ENCODE data around the gene SGCD. TPM values are rescaled to one million over a fixed set of nuclear protein-coding genes. Genes with fewer than 3 reads are reported as not detected.

Gene SGCD
- total RNA-seq, 2 experiments from 2014 or later: not detected

DNA sequence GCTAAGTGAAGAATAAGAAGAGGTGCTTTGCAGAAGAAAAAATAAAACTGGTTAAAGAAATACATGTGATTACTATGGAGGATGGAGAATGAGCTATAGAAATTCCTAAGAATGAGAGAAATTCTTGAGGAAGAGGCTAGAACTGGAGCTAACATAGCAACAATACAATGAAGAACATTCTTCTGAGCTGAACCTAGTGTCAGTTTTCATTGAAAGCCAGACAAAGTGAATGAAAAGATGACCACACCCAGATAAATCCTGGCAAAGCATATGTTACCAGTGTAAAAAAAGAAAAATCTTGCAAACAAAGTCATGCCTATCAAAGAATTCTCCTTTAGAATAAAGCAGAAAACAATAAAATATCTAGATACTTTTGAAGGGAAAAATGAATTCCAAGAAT lies 39.6 kb downstream of the SGCD start:
- ATAC-seq (ENCODE audit: poor library complexity) (no peak), DNase-seq (no peak)
- H3K27me3 ChIP-seq (ENCODE audit: control insufficient read depth in 1 of 2, insufficient read depth in 2 of 2, low read length in 2 of 2): no peaks in the 10 kb centered on the region
- no peaks in the 10 kb centered on the region for H3K9me3 ChIP-seq (ENCODE audit: control insufficient read depth in 1 of 2, insufficient read depth in 1 of 2, low read length in 2 of 2)
- no peaks in the 10 kb centered on the region for H3K36me3 ChIP-seq (ENCODE audit: insufficient read depth, low read length)
- TF ChIP-seq, protein P1, sequence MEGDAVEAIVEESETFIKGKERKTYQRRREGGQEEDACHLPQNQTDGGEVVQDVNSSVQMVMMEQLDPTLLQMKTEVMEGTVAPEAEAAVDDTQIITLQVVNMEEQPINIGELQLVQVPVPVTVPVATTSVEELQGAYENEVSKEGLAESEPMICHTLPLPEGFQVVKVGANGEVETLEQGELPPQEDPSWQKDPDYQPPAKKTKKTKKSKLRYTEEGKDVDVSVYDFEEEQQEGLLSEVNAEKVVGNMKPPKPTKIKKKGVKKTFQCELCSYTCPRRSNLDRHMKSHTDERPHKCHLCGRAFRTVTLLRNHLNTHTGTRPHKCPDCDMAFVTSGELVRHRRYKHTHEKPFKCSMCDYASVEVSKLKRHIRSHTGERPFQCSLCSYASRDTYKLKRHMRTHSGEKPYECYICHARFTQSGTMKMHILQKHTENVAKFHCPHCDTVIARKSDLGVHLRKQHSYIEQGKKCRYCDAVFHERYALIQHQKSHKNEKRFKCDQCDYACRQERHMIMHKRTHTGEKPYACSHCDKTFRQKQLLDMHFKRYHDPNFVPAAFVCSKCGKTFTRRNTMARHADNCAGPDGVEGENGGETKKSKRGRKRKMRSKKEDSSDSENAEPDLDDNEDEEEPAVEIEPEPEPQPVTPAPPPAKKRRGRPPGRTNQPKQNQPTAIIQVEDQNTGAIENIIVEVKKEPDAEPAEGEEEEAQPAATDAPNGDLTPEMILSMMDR (IDR thresholded peaks at IDR 0.05): no peak
- no peak overlapping the region for H3K27ac Mint-ChIP-seq
- intact Hi-C loops (cut with DNase I, micrococcal nuclease): no loop called here
- H3K9me3 Mint-ChIP-seq: no peaks in the 10 kb centered on the region
- no peaks in the 10 kb centered on the region for H3K4me1 Mint-ChIP-seq (ENCODE audit: low read depth)
- H3K4me1 ChIP-seq (ENCODE audit: insufficient read depth, low read length): no peaks in the 10 kb centered on the region
- no peaks in the 10 kb centered on the region for H3K36me3 Mint-ChIP-seq (ENCODE audit: low read depth)
- POLR2A ChIA-PET: no interaction called here
- CTCF ChIA-PET: no interaction called here
- H3K4me3 ChIP-seq (ENCODE audit: low read length): no peak overlapping the region
- no peak overlapping the region for H3K27ac ChIP-seq (ENCODE audit: low read depth in 1 of 2, low read length in 2 of 2)
- H3K27me3 Mint-ChIP-seq: peaks cover 9% of the 10 kb centered on the region
- no peak overlapping the region for H3K4me3 Mint-ChIP-seq

DNA sequence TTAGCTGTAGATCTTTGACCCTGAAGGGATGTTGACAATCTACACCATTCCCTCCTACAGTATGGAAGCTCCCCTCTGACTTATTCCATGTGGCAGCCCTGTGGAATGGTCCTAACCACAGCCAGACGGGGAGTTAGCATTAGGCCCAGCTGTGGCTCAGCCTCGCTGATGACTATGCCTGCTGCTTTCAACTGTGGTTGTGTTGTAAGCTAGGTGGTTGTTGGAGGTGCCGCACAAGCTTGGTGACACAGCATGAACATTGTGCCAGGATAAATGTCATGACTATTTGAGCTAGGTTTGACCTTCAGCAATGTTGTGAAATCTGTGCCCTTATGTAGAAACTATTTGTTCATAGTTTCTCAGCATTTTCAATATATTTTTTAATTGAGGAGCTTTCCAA lies 40.6 kb downstream of the SGCD start:
- peaks cover 12% of the 10 kb centered on the region for H3K27me3 Mint-ChIP-seq
- H3K4me3 Mint-ChIP-seq: no peak overlapping the region
- ChIA-PET POLR2A (no interaction called here), CTCF (no interaction called here)
- H3K27me3 ChIP-seq (ENCODE audit: control insufficient read depth in 1 of 2, insufficient read depth in 2 of 2, low read length in 2 of 2): no peaks in the 10 kb centered on the region
- no peaks in the 10 kb centered on the region for H3K4me1 Mint-ChIP-seq (ENCODE audit: low read depth)
- H3K36me3 Mint-ChIP-seq (ENCODE audit: low read depth): no peaks in the 10 kb centered on the region
- H3K4me3 ChIP-seq (ENCODE audit: low read length): no peak overlapping the region
- no peaks in the 10 kb centered on the region for H3K9me3 Mint-ChIP-seq
- intact Hi-C loops (cut with DNase I, micrococcal nuclease): no loop called here
- no peaks in the 10 kb centered on the region for H3K4me1 ChIP-seq (ENCODE audit: insufficient read depth, low read length)
- H3K27ac Mint-ChIP-seq: no peak overlapping the region
- TF ChIP-seq, protein P1 (IDR thresholded peaks at IDR 0.05): no peak
- DNase-seq (no peak), ATAC-seq (ENCODE audit: poor library complexity) (no peak)
- H3K36me3 ChIP-seq (ENCODE audit: insufficient read depth, low read length): no peaks in the 10 kb centered on the region
- H3K27ac ChIP-seq (ENCODE audit: low read depth in 1 of 2, low read length in 2 of 2): no peak overlapping the region
- H3K9me3 ChIP-seq (ENCODE audit: control insufficient read depth in 1 of 2, insufficient read depth in 1 of 2, low read length in 2 of 2): no peaks in the 10 kb centered on the region

DNA sequence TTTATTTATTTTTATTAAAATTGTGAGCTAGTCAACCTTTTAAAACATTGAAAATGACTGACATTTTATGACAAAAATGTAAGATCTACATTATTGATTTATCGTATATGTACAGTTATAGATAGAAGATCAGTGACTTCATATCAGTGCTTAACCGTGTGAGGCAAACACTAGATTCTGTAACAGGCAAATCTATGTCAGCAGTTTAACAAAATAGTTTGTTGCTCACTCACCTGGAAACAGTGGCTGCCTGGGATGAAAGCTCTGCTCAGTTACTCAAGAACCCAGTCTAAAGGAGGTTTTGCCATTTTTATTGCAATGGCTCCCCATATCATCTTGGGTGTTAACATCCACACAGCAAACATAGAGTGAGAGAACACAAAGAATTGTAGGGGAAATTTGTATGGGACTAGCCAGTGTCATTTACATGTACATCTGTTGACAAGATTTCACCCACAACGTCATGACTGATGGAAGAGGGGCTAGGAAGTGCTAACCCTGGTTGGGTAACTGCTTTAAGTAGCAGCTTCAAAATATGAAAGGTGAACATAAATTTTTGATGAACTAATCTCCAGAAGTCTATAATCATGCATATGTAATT lies 49.0 kb downstream of the SGCD start:
- Histone ChIP-seq H3K27ac (ENCODE audit: low read depth in 1 of 2, low read length in 2 of 2) (no peak overlapping the region), H3K27me3 (ENCODE audit: control insufficient read depth in 1 of 2, insufficient read depth in 2 of 2, low read length in 2 of 2) (no peaks in the 10 kb centered on the region), H3K4me1 (ENCODE audit: insufficient read depth, low read length) (no peaks in the 10 kb centered on the region), H3K4me3 (ENCODE audit: low read length) (no peak overlapping the region), H3K36me3 (ENCODE audit: insufficient read depth, low read length) (no peaks in the 10 kb centered on the region), H3K9me3 (ENCODE audit: control insufficient read depth in 1 of 2, insufficient read depth in 1 of 2, low read length in 2 of 2) (no peaks in the 10 kb centered on the region)
- POLR2A ChIA-PET: no interaction called here
- no peaks in the 10 kb centered on the region for H3K36me3 Mint-ChIP-seq (ENCODE audit: low read depth)
- ATAC-seq (ENCODE audit: poor library complexity) (no peak), DNase-seq (no peak)
- intact Hi-C loops (cut with DNase I, micrococcal nuclease): no loop called here
- TF ChIP-seq, protein P1 (IDR thresholded peaks at IDR 0.05): no peak
- H3K27ac Mint-ChIP-seq: no peak overlapping the region
- H3K9me3 Mint-ChIP-seq: no peaks in the 10 kb centered on the region
- CTCF ChIA-PET: interaction anchor here (0.7 kb wide), 1 partner anchor 934 kb away, joined by 3 read pairs; no protein-coding TSS in a partner anchor
- peaks cover 18% of the 10 kb centered on the region for H3K27me3 Mint-ChIP-seq
- no peak overlapping the region for H3K4me3 Mint-ChIP-seq
- no peaks in the 10 kb centered on the region for H3K4me1 Mint-ChIP-seq (ENCODE audit: low read depth)

Measured in CD4-positive, alpha-beta T cell (primary cell).